B cell (primary cell): ENCODE measurements around the gene KATNB1. TPM values are rescaled to one million over a fixed set of nuclear protein-coding genes. Genes with fewer than 3 reads are reported as not detected.
A peak's percentile ranks its signal among the peaks of the same experiment; 100 is the strongest.

ENCODE experiments used
- ATAC-seq: fragments of 200-7000 bp; cut with Tn5 transposase; one replicate; pipeline ENCODE4 v1.10.0; 2021; ENCODE audit warnings: low read depth, mild to moderate bottlenecking, moderate number of reproducible peaks, moderate library complexity
- CTCF ChIA-PET: fragments of 350-600 bp; sonication (Branson Sonifier 250); formaldehyde crosslinking; loops from one replicate; lab custom pipeline; 2021; ENCODE audit warnings: antibody characterized with exemption, inconsistent platforms; lab: Charles Lee
- POLR2A ChIA-PET: fragments of 350-600 bp; sonication (Branson Sonifier 250); formaldehyde crosslinking; loops from one replicate; lab custom pipeline; 2021; ENCODE audit warnings: antibody characterized with exemption; lab: Charles Lee
- DNase-seq: peaks from one replicate; pipeline ENCODE4 v3.0.0; 2013
- H2AFZ ChIP-seq: 2 replicates; pipeline ENCODE4 v1.6.1; 2012; ENCODE audit warnings: mild to moderate bottlenecking, low read depth, low read length; ENCODE audit not compliant: insufficient read depth, poor library complexity, severe bottlenecking
- H3K27ac ChIP-seq, 2 donors: 1 replicate in 1 of 2; 2 replicates in 1 of 2; pipeline ENCODE4 v1.5.1; 2012 to 2013; ENCODE audit warnings: low read length in 2 of 2, mild to moderate bottlenecking in 2 of 2, moderate library complexity in 1 of 2
- H3K27me3 ChIP-seq, 4 experiments: fragments of 200-600 bp in 1 of 4; sonication (generic) in 1 of 4; replicated peaks in 1 of 4; 1 replicate in 2 of 4; 2 replicates in 2 of 4; pipeline versions ENCODE4 v1.6.1 to v1.7.0; 2013 to 2016; ENCODE audit warnings: low read length in 3 of 4, mild to moderate bottlenecking in 2 of 4, mixed read lengths in 1 of 4, moderate library complexity in 1 of 4; ENCODE audit not compliant: insufficient read depth in 4 of 4, control insufficient read depth in 3 of 4; ENCODE audit errors: control extremely low read depth in 1 of 4
- H3K36me3 ChIP-seq, 2 experiments: replicated peaks in 1 of 2; 1 replicate in 1 of 2; 2 replicates in 1 of 2; pipeline versions ENCODE4 v1.6.1 to v1.7.1; 2013; ENCODE audit warnings: low read length in 1 of 2; ENCODE audit not compliant: insufficient read depth in 2 of 2, control insufficient read depth in 1 of 2; ENCODE audit errors: control extremely low read depth in 1 of 2, extremely low read depth in 1 of 2
- H3K4me1 ChIP-seq, 2 donors: fragments of 200-600 bp in 1 of 2; sonication (generic) in 1 of 2; 1 replicate in 1 of 2; 2 replicates in 1 of 2; pipeline versions ENCODE4 v1.5.1 to v1.6.1; 2013 to 2017; ENCODE audit warnings: low read length in 2 of 2; ENCODE audit not compliant: control insufficient read depth in 2 of 2, insufficient read depth in 2 of 2
- H3K4me2 ChIP-seq: replicated peaks from 2 replicates; pipeline ENCODE3; 2012; ENCODE audit warnings: mild to moderate bottlenecking, low read depth, low read length; ENCODE audit not compliant: poor library complexity, severe bottlenecking
- H3K4me3 ChIP-seq, 5 experiments: fragments of 200-600 bp in 1 of 5; sonication (generic) in 1 of 5; 1 replicate in 3 of 5; 2 replicates in 2 of 5; pipeline versions ENCODE4 v1.5.1 to v1.7.0; 2011 to 2016; ENCODE audit warnings: low read length in 4 of 5, mild to moderate bottlenecking in 4 of 5, low read depth in 2 of 5, control low read depth in 1 of 5, moderate library complexity in 1 of 5; ENCODE audit not compliant: insufficient read depth in 1 of 5; ENCODE audit errors: control extremely low read depth in 1 of 5, extremely low read depth in 1 of 5
- H3K79me2 ChIP-seq: fragments of 200-600 bp; sonication (generic); one replicate; pipeline ENCODE4 v1.6.0; 2016; ENCODE audit warnings: low read length; ENCODE audit not compliant: control insufficient read depth, insufficient read depth
- H3K9ac ChIP-seq: fragments of 200-600 bp; sonication (generic); 2 replicates; pipeline ENCODE4 v1.6.1; 2017; ENCODE audit warnings: mild to moderate bottlenecking, low read length, moderate library complexity
- H3K9me3 ChIP-seq, 3 donors: one replicate each; pipeline versions ENCODE4 v1.6.1 to v1.7.1; 2013; ENCODE audit warnings: low read length in 2 of 3; ENCODE audit not compliant: control insufficient read depth in 2 of 3, insufficient read depth in 1 of 3; ENCODE audit errors: control extremely low read depth in 1 of 3
- H4K20me1 ChIP-seq: 2 replicates; pipeline ENCODE4 v1.6.0; 2012; ENCODE audit warnings: mild to moderate bottlenecking, low read length; ENCODE audit not compliant: insufficient read depth, control insufficient read depth, poor library complexity, severe bottlenecking
- H3K27ac Mint-ChIP-seq: one replicate; pipeline ENCODE4 v1.8.0; 2021; ENCODE audit warnings: mixed read lengths
- H3K27me3 Mint-ChIP-seq: one replicate; pipeline ENCODE4 v1.8.0; 2021; ENCODE audit warnings: mixed read lengths
- H3K4me1 Mint-ChIP-seq: one replicate; pipeline ENCODE4 v1.8.0; 2021; ENCODE audit warnings: mixed read lengths
- H3K4me3 Mint-ChIP-seq: one replicate; pipeline ENCODE4 v1.8.0; 2021; ENCODE audit warnings: mixed read lengths
- H3K9me3 Mint-ChIP-seq: one replicate; pipeline ENCODE4 v1.8.0; 2022; ENCODE audit warnings: mixed read lengths; ENCODE audit not compliant: insufficient read depth
- EZH2 ChIP-seq: IDR thresholded peaks from 2 replicates; pipeline ENCODE4 v1.6.1; 2012; ENCODE audit warnings: borderline replicate concordance, low read depth, mild to moderate bottlenecking, moderate library complexity, low read length; ENCODE audit not compliant: insufficient read depth, poor library complexity, severe bottlenecking
- WGBS: methylation state at CpG from one replicate; pipeline ENCODE4 v1.1.5; 2013; ENCODE audit warnings: missing lambda C conversion rate; ENCODE audit not compliant: insufficient coverage; 5-methylcytosine and 5-hydroxymethylcytosine counted together
- intact Hi-C: fragments of 100-400 bp; cut with micrococcal nuclease; formaldehyde crosslinking; loops from one replicate; pipeline ENCODE4 v1.10.0; 2022
- polyA plus RNA-seq: library from polyadenylated mRNA; depleted of rRNA; stranded (reverse); fragments of >200 nt; gene quantifications from 2 replicates; pipeline ENCODE4 v1.2.3, GENCODE V29; 2012
- total RNA-seq, 2 donors: library from RNA; stranded (reverse); fragments of 120-200 nt in 1 of 2; gene quantifications; 1 replicate in 1 of 2; 2 replicates in 1 of 2; pipeline versions ENCODE4 v1.2.3 to v1.2.4, GENCODE V29; 2013 to 2022
- TF ChIP-seq, protein P1 (sequence below): fragments of 200-600 bp; IDR thresholded peaks from one replicate; pipeline ENCODE4 v1.8.0; 2022; ENCODE audit warnings: antibody characterized with exemption, mild to moderate bottlenecking

Gene KATNB1
- total and polyA plus RNA-seq, 2 donors (not counting 1 experiment from before 2014, with no cell fraction given), result 20.3 to 29.0 TPM

DNA sequence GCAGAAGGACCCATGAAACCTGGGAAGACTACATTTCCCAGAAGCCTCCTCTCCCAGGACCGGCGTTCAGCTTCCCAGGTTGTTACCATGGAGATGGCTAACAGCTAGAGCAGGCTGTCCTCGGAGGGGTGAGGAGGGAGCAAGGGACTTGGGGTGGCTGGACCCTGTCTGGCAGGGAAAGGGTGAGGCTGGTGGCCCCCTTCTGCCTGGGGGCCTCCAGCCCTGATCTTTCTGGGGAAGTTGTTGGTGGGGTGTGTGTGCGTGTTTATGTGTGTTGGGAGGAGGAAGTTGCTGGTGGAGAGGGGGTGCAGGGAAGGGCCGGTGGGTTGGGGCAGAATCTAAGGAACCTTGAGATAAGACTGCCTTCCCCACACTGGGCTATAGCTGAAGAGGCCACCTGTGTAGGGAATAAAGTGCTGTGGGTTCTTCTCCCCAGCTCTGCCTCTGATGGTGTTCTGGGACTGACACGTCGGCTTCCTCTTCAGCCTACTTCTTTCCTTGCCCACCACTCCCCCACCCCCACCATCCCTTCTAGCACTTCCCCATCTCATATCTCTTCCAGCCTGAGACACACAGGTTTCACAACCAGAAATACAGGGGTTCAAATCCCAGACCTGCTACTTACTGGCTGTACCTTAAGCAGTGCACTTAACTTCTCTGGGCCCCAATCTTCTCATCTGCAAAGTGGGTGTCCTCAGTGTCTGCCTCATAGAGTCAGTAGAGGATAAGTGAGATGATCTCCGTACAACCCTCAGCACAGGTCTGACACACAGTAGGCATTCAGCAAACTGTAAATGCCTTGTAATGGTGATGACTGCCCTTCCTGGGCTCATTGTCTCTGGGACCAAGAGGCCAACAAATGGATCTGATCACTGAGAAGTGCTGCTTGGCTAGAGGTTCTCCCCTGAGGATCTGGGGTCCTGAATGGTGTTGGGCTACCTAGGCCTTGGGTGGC lies 40.6 kb upstream of the KATNB1 start, which contains the start of gene DRC7:
Gene DRC7 (plus strand): TSS at position 82 of the 955 bp plus-strand sequence. CDS start 3,144 bp downstream, outside the sequence.
- Histone ChIP-seq H3K79me2 (no peaks in the 10 kb centered on the region), H3K27me3 (no peaks in the 10 kb centered on the region), H3K9ac (peak within 1 kb of the TSS; percentile 61), H3K36me3 (no peaks in the 10 kb centered on the region), H3K4me3 (peak within 1 kb of the TSS in 4 of 5 experiments; percentile 25 to 60 (median 55)), H3K4me2 (peak within 1 kb of the TSS; percentile 81), H3K4me1 (peaks cover 28 to 36% of the 10 kb centered on the region in 2 donors), H2AFZ (peak within 1 kb of the TSS; percentile 79), H3K9me3 (no peaks in the 10 kb centered on the region), H3K27ac (peak within 1 kb of the TSS in 1 of 2 donors; percentile 60), H4K20me1 (no peaks in the 10 kb centered on the region)
- no peak for TF ChIP-seq EZH2
- TF ChIP-seq, protein P1, sequence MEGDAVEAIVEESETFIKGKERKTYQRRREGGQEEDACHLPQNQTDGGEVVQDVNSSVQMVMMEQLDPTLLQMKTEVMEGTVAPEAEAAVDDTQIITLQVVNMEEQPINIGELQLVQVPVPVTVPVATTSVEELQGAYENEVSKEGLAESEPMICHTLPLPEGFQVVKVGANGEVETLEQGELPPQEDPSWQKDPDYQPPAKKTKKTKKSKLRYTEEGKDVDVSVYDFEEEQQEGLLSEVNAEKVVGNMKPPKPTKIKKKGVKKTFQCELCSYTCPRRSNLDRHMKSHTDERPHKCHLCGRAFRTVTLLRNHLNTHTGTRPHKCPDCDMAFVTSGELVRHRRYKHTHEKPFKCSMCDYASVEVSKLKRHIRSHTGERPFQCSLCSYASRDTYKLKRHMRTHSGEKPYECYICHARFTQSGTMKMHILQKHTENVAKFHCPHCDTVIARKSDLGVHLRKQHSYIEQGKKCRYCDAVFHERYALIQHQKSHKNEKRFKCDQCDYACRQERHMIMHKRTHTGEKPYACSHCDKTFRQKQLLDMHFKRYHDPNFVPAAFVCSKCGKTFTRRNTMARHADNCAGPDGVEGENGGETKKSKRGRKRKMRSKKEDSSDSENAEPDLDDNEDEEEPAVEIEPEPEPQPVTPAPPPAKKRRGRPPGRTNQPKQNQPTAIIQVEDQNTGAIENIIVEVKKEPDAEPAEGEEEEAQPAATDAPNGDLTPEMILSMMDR, result no peak
- Mint-ChIP-seq H3K9me3 (no peaks in the 10 kb centered on the region), H3K4me3 (peak within 1 kb of the TSS; percentile 82), H3K4me1 (peaks cover 19% of the 10 kb centered on the region), H3K27ac (peak within 1 kb of the TSS; percentile 90), H3K27me3 (no peaks in the 10 kb centered on the region)
- ChIA-PET CTCF (interaction anchor here (0.9 kb wide), 1 partner anchor 9 kb away, joined by 3 read pairs; no protein-coding TSS in a partner anchor), POLR2A (interaction anchor here (0.7 kb wide), 1 partner anchor 42 kb away, joined by 3 read pairs; no protein-coding TSS in a partner anchor)
- intact Hi-C loops, result loop anchor here (1.0 kb wide), 1 partner anchor 40 kb away; the partner anchor contains the start of gene KATNB1
- WGBS, result 21% methylated on average over 6 of the region's 8 CpGs
- ATAC-seq, result peak; percentile 71
- peak; percentile 76 for DNase-seq
